ENCODE measurements around the gene IDI1. TPM values are rescaled to one million over a fixed set of nuclear protein-coding genes. Genes with fewer than 3 reads are reported as not detected.

The IDI1 gene
- total RNA-seq, 1 donor from 2014 or later = 31.7 TPM

DNA sequence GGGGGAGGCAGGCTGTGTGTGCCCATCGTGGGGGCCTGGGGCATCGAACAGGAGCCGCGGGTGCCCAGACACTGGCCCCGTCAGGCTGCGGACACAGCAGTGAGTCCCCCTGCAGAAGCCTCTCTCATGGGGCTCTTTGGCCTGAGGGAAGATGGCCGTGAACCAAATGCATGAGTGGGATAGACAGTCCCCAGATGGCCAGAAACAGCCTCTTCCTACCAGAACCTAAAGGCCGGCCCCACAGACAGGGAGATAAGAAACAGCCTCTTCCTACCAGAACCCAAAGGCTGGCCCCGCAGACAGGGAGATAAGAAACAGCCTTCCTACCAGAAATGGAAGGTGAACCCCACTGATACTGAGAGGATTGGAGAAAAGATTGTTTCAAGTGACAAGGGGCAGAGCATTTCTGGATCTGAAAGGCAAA lies 39.8 kb downstream of the IDI1 start:
- peak; percentile 80 for DNase-seq (ENCODE audit: extremely low spot score, unreplicated experiment)
- no peaks in the 10 kb centered on the region for H3K9me3 Mint-ChIP-seq (ENCODE audit: unreplicated experiment)
- no peak overlapping the region for H3K27ac Mint-ChIP-seq (ENCODE audit: unreplicated experiment)
- no peak overlapping the region for H3K4me3 Mint-ChIP-seq (ENCODE audit: unreplicated experiment)
- TF ChIP-seq, protein P1, sequence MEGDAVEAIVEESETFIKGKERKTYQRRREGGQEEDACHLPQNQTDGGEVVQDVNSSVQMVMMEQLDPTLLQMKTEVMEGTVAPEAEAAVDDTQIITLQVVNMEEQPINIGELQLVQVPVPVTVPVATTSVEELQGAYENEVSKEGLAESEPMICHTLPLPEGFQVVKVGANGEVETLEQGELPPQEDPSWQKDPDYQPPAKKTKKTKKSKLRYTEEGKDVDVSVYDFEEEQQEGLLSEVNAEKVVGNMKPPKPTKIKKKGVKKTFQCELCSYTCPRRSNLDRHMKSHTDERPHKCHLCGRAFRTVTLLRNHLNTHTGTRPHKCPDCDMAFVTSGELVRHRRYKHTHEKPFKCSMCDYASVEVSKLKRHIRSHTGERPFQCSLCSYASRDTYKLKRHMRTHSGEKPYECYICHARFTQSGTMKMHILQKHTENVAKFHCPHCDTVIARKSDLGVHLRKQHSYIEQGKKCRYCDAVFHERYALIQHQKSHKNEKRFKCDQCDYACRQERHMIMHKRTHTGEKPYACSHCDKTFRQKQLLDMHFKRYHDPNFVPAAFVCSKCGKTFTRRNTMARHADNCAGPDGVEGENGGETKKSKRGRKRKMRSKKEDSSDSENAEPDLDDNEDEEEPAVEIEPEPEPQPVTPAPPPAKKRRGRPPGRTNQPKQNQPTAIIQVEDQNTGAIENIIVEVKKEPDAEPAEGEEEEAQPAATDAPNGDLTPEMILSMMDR (IDR thresholded peaks at IDR 0.05) = no peak
- H3K36me3 Mint-ChIP-seq (ENCODE audit: unreplicated experiment) = peaks cover 62% of the 10 kb centered on the region
- H3K27me3 Mint-ChIP-seq (ENCODE audit: unreplicated experiment) = no peaks in the 10 kb centered on the region
- no peaks in the 10 kb centered on the region for H3K4me1 Mint-ChIP-seq (ENCODE audit: unreplicated experiment)

DNA sequence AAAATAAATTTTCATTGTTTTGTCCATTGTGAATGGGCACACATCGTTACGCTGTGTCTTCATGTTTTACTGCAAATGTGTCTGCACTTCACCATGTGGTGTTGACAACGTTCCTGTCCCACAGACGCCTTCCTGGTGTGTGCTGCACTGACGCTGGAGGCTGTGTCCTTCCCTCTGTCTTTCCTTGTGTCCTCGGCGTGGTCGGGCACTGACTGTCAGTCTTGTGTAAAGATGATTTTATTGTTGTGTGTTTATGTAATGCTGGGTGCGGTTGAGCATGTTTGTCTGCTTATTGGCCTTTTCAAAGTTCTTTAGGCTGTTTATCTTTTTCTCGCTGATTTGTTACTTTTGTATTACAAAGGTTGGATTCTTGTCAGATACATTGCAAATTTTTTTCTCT lies 41.3 kb downstream of the IDI1 start:
- no peak overlapping the region for H3K4me3 Mint-ChIP-seq (ENCODE audit: unreplicated experiment)
- TF ChIP-seq, protein P1 (IDR thresholded peaks at IDR 0.05) = no peak
- H3K9me3 Mint-ChIP-seq (ENCODE audit: unreplicated experiment) = peaks cover 7% of the 10 kb centered on the region
- no peak for DNase-seq (ENCODE audit: extremely low spot score, unreplicated experiment)
- H3K36me3 Mint-ChIP-seq (ENCODE audit: unreplicated experiment) = peaks cover 68% of the 10 kb centered on the region
- H3K4me1 Mint-ChIP-seq (ENCODE audit: unreplicated experiment) = no peaks in the 10 kb centered on the region
- H3K27ac Mint-ChIP-seq (ENCODE audit: unreplicated experiment) = no peak overlapping the region
- no peaks in the 10 kb centered on the region for H3K27me3 Mint-ChIP-seq (ENCODE audit: unreplicated experiment)

DNA sequence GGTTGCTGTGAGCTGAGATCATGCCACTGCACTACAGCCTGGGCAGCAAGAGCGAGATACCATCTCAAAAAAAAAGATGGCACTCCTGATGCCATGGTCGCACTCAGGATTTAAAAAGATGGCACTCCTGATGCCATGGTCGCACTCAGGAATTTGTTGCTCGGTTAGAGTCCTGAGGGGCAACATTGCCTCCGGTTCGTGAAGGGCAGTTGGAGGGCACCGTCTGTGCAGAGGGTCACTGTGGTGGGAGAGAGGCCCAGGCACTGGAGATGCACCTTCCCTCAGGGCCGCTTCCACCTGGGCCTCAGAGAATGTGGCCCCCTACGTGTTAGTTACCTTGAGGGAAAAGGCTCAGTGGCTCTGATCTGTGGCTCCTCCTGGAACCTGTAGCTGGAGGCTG lies 42.3 kb downstream of the IDI1 start:
- Mint-ChIP-seq H3K4me1 (ENCODE audit: unreplicated experiment) (no peaks in the 10 kb centered on the region), H3K36me3 (ENCODE audit: unreplicated experiment) (peaks cover 68% of the 10 kb centered on the region), H3K4me3 (ENCODE audit: unreplicated experiment) (no peak overlapping the region), H3K27ac (ENCODE audit: unreplicated experiment) (no peak overlapping the region), H3K9me3 (ENCODE audit: unreplicated experiment) (peaks cover 14% of the 10 kb centered on the region), H3K27me3 (ENCODE audit: unreplicated experiment) (no peaks in the 10 kb centered on the region)
- TF ChIP-seq, protein P1 (IDR thresholded peaks at IDR 0.05) = no peak
- DNase-seq (ENCODE audit: extremely low spot score, unreplicated experiment) = peak; percentile 60

GRCh38 chr10:1003884-1004670 lies 44.8 kb downstream of the IDI1 start:
- H3K27ac Mint-ChIP-seq (ENCODE audit: unreplicated experiment) = no peak overlapping the region
- peaks cover 74% of the 10 kb centered on the region for H3K36me3 Mint-ChIP-seq (ENCODE audit: unreplicated experiment)
- H3K4me3 Mint-ChIP-seq (ENCODE audit: unreplicated experiment) = no peak overlapping the region
- no peak for DNase-seq (ENCODE audit: extremely low spot score, unreplicated experiment)
- no peaks in the 10 kb centered on the region for H3K27me3 Mint-ChIP-seq (ENCODE audit: unreplicated experiment)
- TF ChIP-seq, protein P1 (IDR thresholded peaks at IDR 0.05) = no peak
- H3K9me3 Mint-ChIP-seq (ENCODE audit: unreplicated experiment) = peaks cover 22% of the 10 kb centered on the region
- no peaks in the 10 kb centered on the region for H3K4me1 Mint-ChIP-seq (ENCODE audit: unreplicated experiment)

- no peak overlapping the region for H3K4me3 Mint-ChIP-seq (ENCODE audit: unreplicated experiment)
- TF ChIP-seq, protein P1 (IDR thresholded peaks at IDR 0.05) = no peak
- no peak for DNase-seq (ENCODE audit: extremely low spot score, unreplicated experiment)
- H3K4me1 Mint-ChIP-seq (ENCODE audit: unreplicated experiment) = no peaks in the 10 kb centered on the region
- H3K9me3 Mint-ChIP-seq (ENCODE audit: unreplicated experiment) = peaks cover 22% of the 10 kb centered on the region
- H3K36me3 Mint-ChIP-seq (ENCODE audit: unreplicated experiment) = peaks cover 75% of the 10 kb centered on the region
- H3K27ac Mint-ChIP-seq (ENCODE audit: unreplicated experiment) = no peak overlapping the region
- H3K27me3 Mint-ChIP-seq (ENCODE audit: unreplicated experiment) = no peaks in the 10 kb centered on the region
These were observed 46.4 kb downstream of the IDI1 start for GRCh38 chr10:1002425-1003006.

Data from osteocyte (in vitro differentiated cells).